Stimulated activated CD4-positive, alpha-beta T cell treated with anti-CD3 and anti-CD28 coated beads, Interleukin-1b, Interleukin-23, amount 100 ng/mL, for 4 hours (primary cell): Measurements from ENCODE around the gene MEIOC.
"Not testable (repeated sequence)": the region's sequence is repeated elsewhere in the genome, so short reads cannot be mapped to it uniquely, and the experiment has no call there.

Experiments used
- DNase-seq, 2 donors: peaks; one replicate each; pipeline ENCODE4 v3.0.0-alpha.2; 2020; ENCODE audit warnings: low read depth in 2 of 2

The MEIOC gene

DNA sequence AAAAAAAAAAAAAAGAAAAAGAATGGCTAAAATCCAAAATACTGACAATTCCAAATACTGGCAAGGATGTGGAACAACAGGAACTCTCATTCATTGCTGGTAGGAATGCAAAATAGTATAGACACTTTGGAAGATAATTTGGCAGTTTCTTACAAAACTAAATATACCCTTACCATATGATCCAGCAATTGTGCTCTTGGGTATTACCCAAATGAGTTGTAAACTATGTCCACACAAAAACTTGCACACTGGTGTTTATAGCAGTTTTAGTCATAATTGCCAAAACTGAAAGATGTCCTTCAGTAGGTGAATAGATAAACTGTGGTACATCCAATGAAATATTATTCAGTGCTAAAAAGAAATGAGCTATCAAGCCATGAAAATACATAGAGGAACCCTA is 8.5 kb upstream of the MEIOC start:
- no peak for DNase-seq

DNA sequence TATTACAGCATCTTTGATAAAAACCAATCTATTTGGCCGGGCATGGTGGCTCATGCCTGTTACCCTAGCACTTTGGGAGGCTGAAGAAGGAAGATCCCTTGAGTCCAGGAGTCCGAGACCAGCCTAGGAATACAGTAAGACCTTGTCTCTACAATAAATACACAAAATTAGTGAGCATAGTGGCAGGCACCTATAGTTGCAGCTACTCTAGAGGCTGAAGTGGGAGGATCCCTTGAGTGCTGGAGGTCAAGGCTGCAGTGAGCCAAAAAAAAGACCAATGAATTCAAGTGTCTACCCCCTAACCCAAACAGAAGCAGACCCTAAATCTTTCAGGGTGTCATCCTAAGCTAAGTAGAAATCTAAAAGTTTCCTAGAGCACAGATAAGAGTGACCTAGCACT is 7.3 kb upstream of the MEIOC start:
- no peak for DNase-seq

DNA sequence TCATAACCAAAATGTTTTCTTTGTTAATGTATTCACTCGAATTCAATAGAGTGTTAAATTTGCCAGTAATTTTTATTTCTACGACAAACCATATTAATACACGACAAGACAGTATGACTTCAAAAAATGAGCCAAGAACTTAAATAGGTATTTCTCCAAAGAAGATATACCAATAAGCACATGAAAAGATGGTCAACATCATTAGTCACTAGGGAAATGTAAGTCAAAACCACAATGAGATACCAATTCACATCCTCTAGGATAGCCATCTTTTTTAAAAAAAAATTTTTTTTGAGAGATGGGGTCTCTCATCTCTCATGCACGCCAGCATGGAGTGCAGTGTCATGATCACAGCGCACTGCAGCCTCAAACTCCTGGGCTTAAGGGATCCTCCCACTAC is 5.0 kb upstream of the MEIOC start:
- no peak for DNase-seq

DNA sequence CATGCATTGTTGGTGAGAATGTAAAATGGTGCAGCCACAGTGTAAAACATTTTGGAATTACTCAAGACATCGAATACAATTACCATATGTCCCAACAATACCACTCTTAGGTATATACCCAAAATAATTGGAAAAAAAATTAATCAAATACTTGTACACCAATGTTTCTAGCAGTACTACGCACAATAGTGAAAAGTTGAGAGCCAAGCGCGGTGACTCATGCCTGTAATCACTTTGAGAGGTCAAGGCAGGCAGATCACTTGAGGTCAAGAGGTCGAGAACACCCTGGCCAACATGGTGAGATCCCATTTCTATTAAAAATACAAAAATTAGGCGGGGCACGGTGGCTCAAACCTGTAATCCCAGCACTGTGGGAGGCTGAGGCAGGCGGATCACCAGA is 3.5 kb upstream of the MEIOC start:
- no peak for DNase-seq

DNA sequence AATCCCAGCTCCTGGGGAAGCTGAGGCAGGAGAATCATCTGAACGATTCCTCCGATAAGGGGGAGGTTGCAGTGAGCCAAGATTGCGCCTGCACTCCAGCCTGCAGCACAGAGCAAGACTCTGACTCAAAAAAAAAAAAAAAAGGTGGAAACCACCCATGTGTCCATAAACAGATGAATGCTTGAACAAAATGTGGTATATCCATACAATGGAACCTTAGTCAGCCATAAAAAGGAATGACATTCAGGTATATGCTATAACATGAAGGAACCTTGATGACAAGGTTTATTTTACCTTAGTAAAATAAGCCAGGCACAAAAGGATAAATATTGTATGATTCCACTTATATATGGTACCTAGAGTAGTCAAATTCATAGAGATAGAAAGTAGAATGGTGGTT is 2.9 kb upstream of the MEIOC start:
- no peak for DNase-seq

DNA sequence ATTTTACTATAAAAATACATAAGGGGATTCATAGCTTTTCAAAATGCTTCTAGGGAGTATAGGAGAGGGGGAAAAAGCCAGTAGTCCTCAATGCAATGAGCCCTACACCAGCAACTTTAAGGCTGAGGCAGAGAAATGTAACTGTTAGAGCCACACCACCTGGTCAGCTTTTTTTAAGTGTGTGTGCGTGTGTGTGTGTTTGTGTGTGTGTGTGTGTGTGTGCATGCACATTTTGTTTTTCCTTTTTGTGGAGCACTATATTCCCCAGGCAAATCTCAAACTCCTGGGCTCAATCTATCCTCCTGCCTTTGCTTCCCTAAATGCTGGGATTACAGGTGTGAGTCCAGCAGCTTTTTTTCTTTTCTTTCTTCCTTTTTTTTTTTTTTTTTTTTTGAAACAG is 2.3 kb upstream of the MEIOC start:
- DNase-seq = no peak

DNA sequence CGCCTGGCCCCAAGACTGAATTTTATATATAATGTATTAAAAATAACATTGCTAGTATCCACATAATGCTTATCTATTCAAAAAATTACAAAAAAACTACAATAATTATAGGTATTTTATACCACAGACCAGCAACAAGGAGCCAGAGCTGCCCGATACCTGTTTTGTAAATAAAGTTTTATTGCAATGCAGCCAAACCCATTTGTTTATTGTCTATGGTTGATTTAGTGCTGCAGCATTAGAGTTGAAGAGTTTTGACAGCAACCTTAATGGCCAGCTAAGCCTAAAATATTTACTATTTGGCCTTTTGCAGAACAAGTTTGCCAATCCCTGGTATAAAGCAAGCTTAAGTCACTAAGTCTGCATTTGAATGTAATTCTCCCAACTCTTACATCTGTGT is 5.6 kb downstream of the MEIOC start:
- no peak for DNase-seq

DNA sequence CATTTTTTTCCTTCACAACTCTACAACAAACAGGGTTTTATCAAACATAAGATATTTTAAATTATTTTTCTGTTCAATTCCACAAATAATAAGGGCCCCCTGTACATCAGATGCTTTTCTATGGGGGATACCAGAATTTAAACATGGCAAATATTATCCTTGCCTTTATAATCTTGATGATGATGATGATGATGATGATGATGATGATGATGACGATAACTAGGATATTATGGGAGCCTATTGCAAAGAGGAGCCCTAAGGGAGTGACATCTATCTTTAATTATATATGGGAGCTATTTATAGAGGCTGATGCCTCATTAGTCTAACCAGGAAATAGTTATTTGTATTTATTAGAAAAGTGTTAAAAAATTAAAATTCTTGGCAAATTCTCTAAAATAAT is 6.8 kb downstream of the MEIOC start:
- no peak for DNase-seq

DNA sequence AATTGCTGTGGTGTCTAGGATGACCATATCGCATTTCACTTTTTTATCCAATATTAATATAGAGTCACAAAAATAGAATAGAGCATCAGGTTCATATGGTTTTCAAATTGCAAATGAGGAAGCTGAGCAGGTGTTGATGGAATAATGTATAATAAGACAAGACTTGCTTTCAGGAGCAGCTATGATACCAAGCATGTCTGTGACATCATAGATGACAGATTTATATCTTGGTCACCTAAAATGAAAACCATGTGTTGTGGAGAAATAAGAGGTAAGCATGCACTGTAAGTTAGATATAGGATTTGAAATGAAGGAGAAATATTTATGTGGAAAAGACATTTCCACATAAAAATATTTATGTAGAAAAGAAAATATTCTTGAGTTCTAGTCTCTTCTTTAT is 8.6 kb downstream of the MEIOC start:
- DNase-seq = no peak

DNA sequence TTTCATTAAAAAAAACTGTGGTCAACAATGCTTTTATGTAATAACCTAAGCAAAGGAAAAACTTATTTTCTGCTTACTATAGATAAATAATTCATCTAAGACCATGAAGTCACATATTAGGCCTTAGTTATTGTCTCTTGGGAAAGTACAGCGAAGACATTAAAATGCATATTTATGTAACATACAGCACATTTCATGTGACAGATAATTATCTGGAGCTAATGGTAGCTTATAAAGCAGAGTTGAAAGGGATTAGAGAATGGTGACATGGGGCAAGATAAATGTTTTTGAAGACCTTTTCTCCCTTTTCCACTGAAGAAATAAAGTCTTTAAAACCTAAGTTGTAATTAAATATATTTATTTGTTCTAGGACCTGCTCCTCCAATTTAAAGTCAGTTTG is 9.7 kb downstream of the MEIOC start:
- no peak for DNase-seq

DNA sequence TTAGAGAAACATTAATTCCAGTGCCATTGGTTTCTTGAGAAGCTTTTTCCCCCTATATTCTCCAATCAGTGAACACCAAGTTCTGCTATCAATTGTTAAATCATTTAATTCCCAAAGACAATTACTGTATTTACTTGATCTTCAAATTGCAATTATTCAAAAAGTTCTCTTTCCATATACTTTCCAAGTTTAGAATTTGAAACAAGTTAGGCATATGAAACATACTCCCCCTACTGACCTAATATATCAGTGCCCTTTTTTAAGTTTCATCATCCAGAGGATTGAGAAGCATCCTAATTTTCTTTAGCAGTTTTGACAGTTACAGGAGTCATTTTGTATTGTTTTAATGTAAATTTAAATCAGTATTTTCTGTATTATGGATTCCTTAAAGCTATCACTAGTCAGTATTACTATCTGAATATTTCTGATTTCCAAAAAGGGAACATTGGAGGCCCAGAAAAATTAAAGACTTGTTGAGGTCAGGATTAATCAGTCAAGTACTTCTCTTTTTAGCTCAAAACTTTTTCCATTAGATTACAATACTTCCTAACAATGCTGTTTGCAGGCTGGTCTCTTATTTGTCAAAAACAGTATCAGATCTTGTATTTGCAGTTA is 16.3 kb downstream of the MEIOC start:
- no peak for DNase-seq

DNA sequence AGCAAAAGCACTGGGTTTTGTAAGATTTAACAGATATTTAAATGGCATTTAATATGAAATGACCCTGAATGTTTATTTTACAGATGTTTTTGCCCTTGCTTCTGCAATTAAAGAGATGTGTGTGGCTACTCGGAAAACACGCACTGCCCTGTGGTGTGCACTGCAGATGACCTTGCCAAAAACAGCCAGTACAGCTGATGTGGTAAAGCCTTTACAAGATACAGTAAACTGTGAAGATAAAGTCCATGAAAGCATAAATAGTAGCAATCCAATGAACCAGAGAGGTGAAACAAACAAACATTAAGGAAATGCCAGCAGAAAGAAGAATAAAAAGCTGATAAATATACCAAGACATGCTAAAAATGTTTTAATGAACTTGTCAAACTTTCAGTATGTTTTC is 17.6 kb downstream of the MEIOC start:
- DNase-seq = no peak

DNA sequence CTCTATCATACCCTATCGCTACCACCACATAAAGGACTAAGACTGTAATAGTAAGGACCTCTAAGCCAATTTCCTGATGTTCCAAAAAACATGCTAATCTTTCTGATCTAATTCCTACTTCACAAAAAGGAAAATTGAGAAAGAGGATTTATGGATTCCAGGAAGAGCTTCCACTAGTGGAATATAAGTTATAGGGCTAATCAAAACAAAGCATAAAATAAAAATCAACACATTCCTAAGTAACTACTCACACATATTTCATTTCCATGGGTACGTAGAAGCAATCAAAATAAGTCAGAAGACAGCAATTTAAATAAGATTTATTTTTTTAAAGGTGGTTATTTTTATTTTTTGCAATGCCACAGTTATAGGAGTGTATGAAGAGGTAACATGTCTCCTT is 20.9 kb downstream of the MEIOC start:
- DNase-seq = no peak

DNA sequence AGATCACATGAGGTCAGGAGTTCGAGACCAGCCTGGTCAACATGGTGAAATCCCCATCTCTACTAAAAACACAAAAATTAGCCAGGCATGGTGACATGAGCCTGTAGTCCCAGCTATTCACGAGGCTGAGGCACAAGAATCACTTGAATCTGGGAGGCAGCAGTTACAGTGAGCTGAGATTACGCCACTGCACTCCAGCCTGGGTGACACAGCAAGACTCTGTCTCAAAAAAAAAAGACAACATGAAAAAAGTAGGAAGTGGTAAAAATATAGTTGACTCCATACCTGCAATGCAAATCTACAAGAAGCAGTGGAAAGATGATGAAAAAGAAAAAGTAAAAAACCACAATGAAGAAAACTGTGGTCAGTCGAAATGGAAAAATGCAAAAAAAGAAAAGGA is 27.0 kb downstream of the MEIOC start:
- not testable (repeated sequence) for DNase-seq

DNA sequence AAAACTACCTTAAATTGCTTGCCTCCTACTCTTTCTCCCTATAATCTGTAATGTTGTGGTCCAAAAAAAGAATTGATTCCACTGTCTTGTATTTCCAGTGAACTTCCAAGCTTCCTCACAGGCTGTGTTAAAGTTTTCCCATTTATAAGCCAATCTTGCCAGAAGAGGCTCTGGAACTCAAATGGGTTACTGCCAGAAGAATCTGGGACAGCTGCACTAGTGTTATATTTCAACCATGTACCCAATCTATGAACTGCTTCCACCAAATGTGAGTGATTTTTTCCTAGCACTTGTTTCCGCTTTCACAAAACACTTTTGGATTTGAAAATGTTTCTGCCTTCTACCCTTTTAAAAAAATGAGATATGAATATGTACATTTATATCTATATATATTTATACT is 31.5 kb downstream of the MEIOC start:
- no peak for DNase-seq

DNA sequence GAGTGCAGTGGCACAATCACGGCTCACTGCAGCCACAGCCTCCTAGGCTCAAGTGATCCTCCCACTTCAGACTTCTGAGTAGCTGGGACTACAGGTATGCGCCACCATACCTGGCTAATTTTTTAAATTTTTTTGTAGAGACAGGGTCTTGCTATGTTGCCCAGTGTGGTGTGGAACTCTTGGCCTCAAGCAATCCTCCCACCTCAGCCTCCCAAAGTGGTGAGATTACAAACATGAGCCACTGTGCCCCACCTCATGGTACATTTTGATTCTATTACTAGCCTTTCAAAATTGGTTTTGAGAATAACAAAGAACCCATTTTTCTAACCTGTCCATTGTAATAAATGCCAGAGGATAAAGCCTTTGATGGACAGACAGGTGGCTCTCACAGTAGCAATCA is 31.9 kb downstream of the MEIOC start:
- DNase-seq = no peak

DNA sequence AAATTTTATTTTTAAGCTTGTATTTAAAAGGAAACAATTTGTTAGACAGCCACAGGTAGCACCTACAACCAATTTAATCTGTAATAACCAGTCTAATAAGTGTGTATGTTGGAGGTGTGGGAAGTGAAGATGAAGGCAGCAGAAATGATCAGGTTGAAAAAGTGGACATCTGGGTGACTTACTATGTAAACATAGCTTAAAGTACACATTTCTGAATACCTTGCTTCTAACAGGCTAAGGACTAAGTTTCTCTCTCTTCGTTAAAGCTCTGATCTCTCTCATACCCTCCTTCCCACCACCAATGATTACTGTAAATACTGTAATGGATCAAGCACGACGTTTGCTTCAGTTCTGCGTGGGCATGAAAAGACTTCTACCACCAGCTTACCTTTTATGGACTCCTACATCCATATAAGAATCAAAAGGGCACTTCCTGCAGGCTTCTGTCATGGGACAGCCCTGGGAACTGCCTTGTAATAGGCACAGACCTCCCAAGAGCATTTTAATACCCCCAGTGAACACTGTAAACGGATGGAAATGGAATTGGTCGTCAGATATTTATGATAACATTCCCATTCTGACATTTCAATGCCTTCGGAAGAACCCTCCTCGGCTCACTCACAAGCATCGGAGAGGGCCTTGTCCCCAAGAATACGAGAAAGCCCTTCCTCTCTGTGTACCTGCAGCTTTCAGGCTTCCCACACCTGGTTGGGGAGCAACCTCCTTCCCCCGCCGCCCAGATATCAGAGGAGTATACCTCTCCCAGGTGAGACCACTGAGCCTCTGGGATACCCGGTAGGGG is 32.6 kb downstream of the MEIOC start:
- no peak for DNase-seq

DNA sequence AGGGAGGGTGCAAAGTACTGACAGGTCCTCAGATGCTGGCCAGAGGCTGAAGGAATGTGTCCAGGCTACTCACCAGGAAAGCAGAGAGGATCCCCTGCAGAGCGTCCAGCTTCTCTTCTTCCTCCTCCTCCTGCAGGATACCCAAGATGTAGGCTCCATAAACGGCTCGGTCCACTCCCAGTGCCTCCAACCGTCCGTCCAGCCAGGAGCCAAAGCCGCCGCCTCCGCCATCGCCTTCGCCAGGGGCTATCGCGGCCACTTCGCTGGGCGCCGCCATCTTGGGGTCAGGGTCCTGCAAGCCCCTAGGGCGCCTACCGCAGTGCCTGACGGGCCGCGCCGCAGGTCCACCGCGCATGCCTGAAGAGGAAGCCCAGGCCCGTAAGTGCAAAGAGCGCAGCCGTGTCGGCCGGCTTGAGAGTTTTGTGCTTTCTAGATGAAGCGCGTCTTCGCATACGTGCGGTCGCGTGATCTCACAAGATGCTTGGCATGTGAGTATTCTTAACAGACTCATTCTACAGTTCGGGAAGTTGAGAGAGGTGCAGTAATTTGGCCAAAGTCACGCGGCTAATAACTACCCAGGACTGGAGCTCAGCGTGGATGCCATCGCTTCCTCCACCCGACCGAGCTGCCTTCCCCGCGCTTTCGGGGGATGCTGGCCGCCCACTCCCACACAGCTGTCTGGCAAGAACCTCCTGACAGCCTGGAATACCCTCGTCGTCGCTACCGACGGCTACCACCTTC is 33.4 kb downstream of the MEIOC start, which contains the start of gene CCDC43:
Gene CCDC43 (minus strand): TSS at position 300 of the 741 bp plus-strand sequence. CDS start 23 bp downstream, at position 277.
- peak; percentile 87 to 90 for DNase-seq

DNA sequence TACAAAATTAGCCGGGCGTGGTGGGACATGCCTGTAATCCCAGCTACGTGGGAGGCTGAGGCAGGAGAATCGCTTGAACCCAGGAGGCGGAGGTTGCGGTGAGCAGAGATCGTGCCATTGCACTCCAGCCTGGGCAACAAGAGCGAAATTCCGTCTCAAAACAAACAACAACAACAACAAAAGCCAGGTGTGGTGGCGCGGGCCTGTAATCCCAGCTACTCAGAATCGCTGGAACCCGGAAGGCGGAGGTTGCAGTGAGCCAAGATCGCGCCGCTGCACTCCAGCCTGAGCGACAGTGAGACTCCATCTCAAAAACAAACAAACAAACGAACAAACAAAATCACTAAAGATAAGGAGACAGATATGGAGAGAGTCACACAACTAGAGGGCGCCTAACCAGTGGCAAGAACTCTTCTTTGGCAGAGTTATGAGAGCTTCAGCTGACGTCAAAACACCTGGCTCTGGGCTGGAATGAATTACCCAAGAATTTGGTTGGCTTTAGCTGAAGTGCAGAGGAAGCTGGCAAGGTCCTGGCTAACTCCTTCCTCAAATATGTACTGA is 34.6 kb downstream of the MEIOC start:
- not testable (repeated sequence) for DNase-seq

DNA sequence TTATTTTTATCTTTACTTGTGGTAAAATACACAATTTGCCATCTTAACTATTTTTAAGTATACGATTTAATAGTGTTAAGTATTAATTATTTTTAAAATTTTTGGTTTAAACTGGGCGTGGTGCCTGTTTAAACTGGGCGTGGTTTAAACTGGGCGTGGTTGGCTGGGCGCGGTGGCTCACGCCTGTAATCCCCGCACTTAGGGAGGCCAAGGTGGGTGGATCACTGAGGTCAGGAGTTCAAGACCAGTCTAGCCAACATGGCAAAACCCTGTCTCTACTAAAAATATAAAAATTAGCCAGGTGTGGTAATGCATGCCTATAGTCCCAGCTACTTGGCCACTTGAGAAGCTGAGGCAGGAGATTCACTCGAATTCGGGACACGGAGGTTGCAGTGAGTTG is 37.3 kb downstream of the MEIOC start:
- no peak for DNase-seq

DNA sequence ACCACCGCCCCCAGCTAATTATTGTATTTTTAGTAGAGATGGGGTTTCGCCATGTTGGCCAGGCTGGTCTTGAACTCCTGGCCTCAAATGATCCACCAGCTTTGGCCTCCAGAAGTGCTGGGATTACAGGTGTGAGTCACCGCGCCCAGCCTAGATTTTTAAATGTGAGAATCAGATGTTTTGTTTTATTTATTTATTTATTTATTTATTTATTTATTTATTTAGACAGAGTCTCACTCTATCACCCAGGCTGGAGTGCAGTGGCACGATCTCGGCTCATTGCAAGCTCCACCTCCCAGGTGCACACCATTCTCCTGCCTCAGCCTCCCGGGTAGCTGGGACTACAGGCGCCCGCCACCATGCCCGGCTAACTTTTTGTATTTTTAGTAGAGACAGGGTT is 44.0 kb downstream of the MEIOC start:
- DNase-seq = not testable (repeated sequence)

DNA sequence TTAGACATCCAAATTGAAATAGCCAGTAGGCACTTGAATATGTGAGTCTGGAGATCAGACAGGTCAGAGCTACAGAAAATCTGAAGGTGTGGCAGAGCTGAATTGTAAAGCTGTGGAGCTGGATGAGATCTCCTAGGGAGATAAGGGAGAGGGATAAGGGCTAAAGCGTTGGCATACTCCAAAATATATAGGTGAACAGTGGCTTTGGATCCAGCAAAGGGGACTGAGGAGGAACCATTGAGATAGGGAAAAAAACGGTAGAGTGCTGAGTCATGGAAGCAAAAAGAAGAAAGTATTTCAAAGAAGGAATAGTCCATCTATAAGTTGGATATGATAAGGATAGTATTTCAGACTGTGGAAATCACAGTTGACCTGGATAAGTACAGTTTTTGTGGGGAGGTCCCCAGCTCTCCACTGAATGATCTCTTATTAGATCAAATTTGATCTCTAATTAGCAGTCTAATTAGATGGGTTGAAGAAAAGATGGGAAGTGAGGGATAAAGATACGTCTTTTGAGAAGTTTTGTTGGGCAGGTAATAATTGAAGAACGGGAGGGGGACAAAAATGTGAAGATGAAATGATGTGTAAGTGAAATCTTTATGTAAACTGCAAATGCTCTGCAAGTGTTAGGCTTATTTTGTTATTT is 51.6 kb downstream of the MEIOC start:
- DNase-seq = no peak
